ENCODE results near the gene RNF144A.

The RNF144A gene

GRCh38 chr2:6945087-6945813 lies 28.0 kb downstream of the RNF144A start:
- H3K36me3 ChIP-seq (ENCODE audit: control insufficient read depth, insufficient read depth, low read length), result peaks cover 3% of the 10 kb centered on the region
- H3K4me3 ChIP-seq (ENCODE audit: low read length), result no peak overlapping the region
- no peak overlapping the region for H3K27ac ChIP-seq (ENCODE audit: low read depth, low read length)

GRCh38 chr2:6945821-6946220 lies 28.6 kb downstream of the RNF144A start:
- Histone ChIP-seq H3K27ac (ENCODE audit: low read depth, low read length) (no peak overlapping the region), H3K27me3 (ENCODE audit: control insufficient read depth, insufficient read depth, low read length) (no peaks in the 10 kb centered on the region), H3K9ac (ENCODE audit: low read length) (no peak overlapping the region), H3K4me1 (ENCODE audit: control insufficient read depth, insufficient read depth, low read length) (peaks cover 5% of the 10 kb centered on the region), H3K36me3 (ENCODE audit: control insufficient read depth, insufficient read depth, low read length) (peaks cover 3% of the 10 kb centered on the region), H3K4me3 (ENCODE audit: low read length) (no peak overlapping the region)

More at GRCh38 chr2:6945087-6945813, 28.0 kb downstream of the RNF144A start:
- Histone ChIP-seq H3K4me1 (ENCODE audit: control insufficient read depth, insufficient read depth, low read length) (peaks cover 5% of the 10 kb centered on the region), H3K27me3 (ENCODE audit: control insufficient read depth, insufficient read depth, low read length) (no peaks in the 10 kb centered on the region), H3K9ac (ENCODE audit: low read length) (no peak overlapping the region)

- Histone ChIP-seq H3K27ac (ENCODE audit: low read depth, low read length) (no peak overlapping the region), H3K4me1 (ENCODE audit: control insufficient read depth, insufficient read depth, low read length) (peaks cover 2% of the 10 kb centered on the region), H3K27me3 (ENCODE audit: control insufficient read depth, insufficient read depth, low read length) (no peaks in the 10 kb centered on the region), H3K9ac (ENCODE audit: low read length) (no peak overlapping the region), H3K4me3 (ENCODE audit: low read length) (no peak overlapping the region), H3K36me3 (ENCODE audit: control insufficient read depth, insufficient read depth, low read length) (no peaks in the 10 kb centered on the region)
These were observed 29.5 kb downstream of the RNF144A start for GRCh38 chr2:6946722-6947121.

GRCh38 chr2:6947929-6948676 lies 30.9 kb downstream of the RNF144A start:
- H3K36me3 ChIP-seq (ENCODE audit: control insufficient read depth, insufficient read depth, low read length), result no peaks in the 10 kb centered on the region
- no peaks in the 10 kb centered on the region for H3K4me1 ChIP-seq (ENCODE audit: control insufficient read depth, insufficient read depth, low read length)
- H3K9ac ChIP-seq (ENCODE audit: low read length), result no peak overlapping the region
- no peak overlapping the region for H3K27ac ChIP-seq (ENCODE audit: low read depth, low read length)
- H3K4me3 ChIP-seq (ENCODE audit: low read length), result no peak overlapping the region
- H3K27me3 ChIP-seq (ENCODE audit: control insufficient read depth, insufficient read depth, low read length), result no peaks in the 10 kb centered on the region

- H3K9ac ChIP-seq (ENCODE audit: low read length), result no peak overlapping the region
- no peaks in the 10 kb centered on the region for H3K4me1 ChIP-seq (ENCODE audit: control insufficient read depth, insufficient read depth, low read length)
- no peaks in the 10 kb centered on the region for H3K36me3 ChIP-seq (ENCODE audit: control insufficient read depth, insufficient read depth, low read length)
- H3K27me3 ChIP-seq (ENCODE audit: control insufficient read depth, insufficient read depth, low read length), result no peaks in the 10 kb centered on the region
- no peak overlapping the region for H3K27ac ChIP-seq (ENCODE audit: low read depth, low read length)
- H3K4me3 ChIP-seq (ENCODE audit: low read length), result no peak overlapping the region
These were observed 31.6 kb downstream of the RNF144A start for GRCh38 chr2:6948677-6949351.

- Histone ChIP-seq H3K4me3 (ENCODE audit: low read length) (no peak overlapping the region), H3K27ac (ENCODE audit: low read depth, low read length) (no peak overlapping the region), H3K36me3 (ENCODE audit: control insufficient read depth, insufficient read depth, low read length) (no peaks in the 10 kb centered on the region), H3K9ac (ENCODE audit: low read length) (no peak overlapping the region), H3K4me1 (ENCODE audit: control insufficient read depth, insufficient read depth, low read length) (no peaks in the 10 kb centered on the region), H3K27me3 (ENCODE audit: control insufficient read depth, insufficient read depth, low read length) (no peaks in the 10 kb centered on the region)
These were observed 33.8 kb downstream of the RNF144A start for GRCh38 chr2:6951046-6951445.

- Histone ChIP-seq H3K27ac (ENCODE audit: low read depth, low read length) (no peak overlapping the region), H3K36me3 (ENCODE audit: control insufficient read depth, insufficient read depth, low read length) (no peaks in the 10 kb centered on the region), H3K4me1 (ENCODE audit: control insufficient read depth, insufficient read depth, low read length) (no peaks in the 10 kb centered on the region), H3K4me3 (ENCODE audit: low read length) (no peak overlapping the region), H3K9ac (ENCODE audit: low read length) (no peak overlapping the region), H3K27me3 (ENCODE audit: control insufficient read depth, insufficient read depth, low read length) (no peaks in the 10 kb centered on the region)
These were observed 34.9 kb downstream of the RNF144A start for GRCh38 chr2:6952101-6952500.

GRCh38 chr2:6954586-6954985 lies 37.4 kb downstream of the RNF144A start:
- Histone ChIP-seq H3K27me3 (ENCODE audit: control insufficient read depth, insufficient read depth, low read length) (no peaks in the 10 kb centered on the region), H3K36me3 (ENCODE audit: control insufficient read depth, insufficient read depth, low read length) (no peaks in the 10 kb centered on the region), H3K4me3 (ENCODE audit: low read length) (no peak overlapping the region), H3K9ac (ENCODE audit: low read length) (no peak overlapping the region), H3K27ac (ENCODE audit: low read depth, low read length) (no peak overlapping the region), H3K4me1 (ENCODE audit: control insufficient read depth, insufficient read depth, low read length) (no peaks in the 10 kb centered on the region)

- Histone ChIP-seq H3K4me3 (ENCODE audit: low read length) (no peak overlapping the region), H3K27ac (ENCODE audit: low read depth, low read length) (no peak overlapping the region), H3K36me3 (ENCODE audit: control insufficient read depth, insufficient read depth, low read length) (no peaks in the 10 kb centered on the region), H3K9ac (ENCODE audit: low read length) (no peak overlapping the region), H3K4me1 (ENCODE audit: control insufficient read depth, insufficient read depth, low read length) (peaks cover 4% of the 10 kb centered on the region), H3K27me3 (ENCODE audit: control insufficient read depth, insufficient read depth, low read length) (no peaks in the 10 kb centered on the region)
These were observed 38.4 kb downstream of the RNF144A start for GRCh38 chr2:6955511-6956136.

GRCh38 chr2:6956566-6956965 lies 39.4 kb downstream of the RNF144A start:
- Histone ChIP-seq H3K4me3 (ENCODE audit: low read length) (no peak overlapping the region), H3K27ac (ENCODE audit: low read depth, low read length) (no peak overlapping the region), H3K27me3 (ENCODE audit: control insufficient read depth, insufficient read depth, low read length) (no peaks in the 10 kb centered on the region), H3K36me3 (ENCODE audit: control insufficient read depth, insufficient read depth, low read length) (no peaks in the 10 kb centered on the region), H3K9ac (ENCODE audit: low read length) (no peak overlapping the region), H3K4me1 (ENCODE audit: control insufficient read depth, insufficient read depth, low read length) (peaks cover 4% of the 10 kb centered on the region)

- no peak overlapping the region for H3K4me3 ChIP-seq (ENCODE audit: low read length)
- H3K27me3 ChIP-seq (ENCODE audit: control insufficient read depth, insufficient read depth, low read length), result no peaks in the 10 kb centered on the region
- no peaks in the 10 kb centered on the region for H3K36me3 ChIP-seq (ENCODE audit: control insufficient read depth, insufficient read depth, low read length)
- no peak overlapping the region for H3K9ac ChIP-seq (ENCODE audit: low read length)
- H3K4me1 ChIP-seq (ENCODE audit: control insufficient read depth, insufficient read depth, low read length), result peaks cover 4% of the 10 kb centered on the region
- no peak overlapping the region for H3K27ac ChIP-seq (ENCODE audit: low read depth, low read length)
These were observed 40.0 kb downstream of the RNF144A start for GRCh38 chr2:6957031-6957714.

All from rectal smooth muscle tissue (tissue), 1 donor.